ENCODE data around the gene CMIP. TPM values are rescaled to one million over a fixed set of nuclear protein-coding genes. Genes with fewer than 3 reads are reported as not detected.

Gene CMIP
- total RNA-seq, 1 experiment from 2014 or later: 53.6 TPM

GRCh38 chr16:81445143-81445961, 744 bp downstream of the CMIP start:
- Mint-ChIP-seq H3K36me3 (ENCODE audit: insufficient read depth, unreplicated experiment) (peaks cover 4% of the 10 kb centered on the region), H3K9me3 (ENCODE audit: unreplicated experiment) (no peaks in the 10 kb centered on the region), H3K27me3 (ENCODE audit: insufficient read depth, unreplicated experiment) (no peaks in the 10 kb centered on the region), H3K4me3 (ENCODE audit: unreplicated experiment) (peak overlapping the region; percentile 99), H3K4me1 (ENCODE audit: insufficient read depth, unreplicated experiment) (peaks cover 29% of the 10 kb centered on the region), H3K27ac (ENCODE audit: low read depth, unreplicated experiment) (peak overlapping the region; percentile 93)
- POLR2A ChIA-PET: interaction anchor here (1.2 to 4.6 kb wide), 10 partner anchors 39 to 180 kb away, joined by 3 to 60 read pairs (median 14); no protein-coding TSS in a partner anchor
- peak; percentile 30 for DNase-seq (ENCODE audit: unreplicated experiment)
- no peak for TF ChIP-seq CTCF (IDR thresholded peaks at IDR 0.05; ENCODE audit: unreplicated experiment)
- CTCF ChIA-PET: interaction anchor here (0.8 to 1.1 kb wide), 2 partner anchors 49 to 96 kb away, joined by 3 to 5 read pairs; no protein-coding TSS in a partner anchor
- intact Hi-C loops (cut with micrococcal nuclease): loop anchor here (5.0 kb wide), 1 partner anchor 157 kb away; no protein-coding TSS in a partner anchor
- BruUV-seq (replicated peaks): no TSS peak

GRCh38 chr16:81445966-81446906, 1.6 kb downstream of the CMIP start:
- ChIA-PET POLR2A (interaction anchor here (0.5 to 4.6 kb wide), 19 partner anchors 12 to 368 kb away, joined by 3 to 60 read pairs (median 5); no protein-coding TSS in a partner anchor), CTCF (interaction anchor here (0.8 to 1.2 kb wide), 5 partner anchors 46 to 95 kb away, joined by 3 to 5 read pairs (median 4); no protein-coding TSS in a partner anchor)
- BruUV-seq (replicated peaks): TSS peak; percentile 59
- DNase-seq (ENCODE audit: unreplicated experiment): peak; percentile 51
- peak overlapping the region; percentile 99 for H3K4me3 Mint-ChIP-seq (ENCODE audit: unreplicated experiment)
- H3K4me1 Mint-ChIP-seq (ENCODE audit: insufficient read depth, unreplicated experiment): peaks cover 29% of the 10 kb centered on the region
- no peak for TF ChIP-seq CTCF (IDR thresholded peaks at IDR 0.05; ENCODE audit: unreplicated experiment)
- peaks cover 4% of the 10 kb centered on the region for H3K36me3 Mint-ChIP-seq (ENCODE audit: insufficient read depth, unreplicated experiment)
- intact Hi-C loops (cut with micrococcal nuclease): loop anchor here (1.0 to 5.0 kb wide), 5 partner anchors 39 to 156 kb away; no protein-coding TSS in a partner anchor
- H3K9me3 Mint-ChIP-seq (ENCODE audit: unreplicated experiment): no peaks in the 10 kb centered on the region
- peak overlapping the region; percentile 93 for H3K27ac Mint-ChIP-seq (ENCODE audit: low read depth, unreplicated experiment)
- H3K27me3 Mint-ChIP-seq (ENCODE audit: insufficient read depth, unreplicated experiment): no peaks in the 10 kb centered on the region

GRCh38 chr16:81446907-81447268, 2.3 kb downstream of the CMIP start:
- Mint-ChIP-seq H3K27me3 (ENCODE audit: insufficient read depth, unreplicated experiment) (no peaks in the 10 kb centered on the region), H3K4me1 (ENCODE audit: insufficient read depth, unreplicated experiment) (peaks cover 33% of the 10 kb centered on the region), H3K9me3 (ENCODE audit: unreplicated experiment) (no peaks in the 10 kb centered on the region), H3K4me3 (ENCODE audit: unreplicated experiment) (peak overlapping the region; percentile 99), H3K27ac (ENCODE audit: low read depth, unreplicated experiment) (peak overlapping the region; percentile 93), H3K36me3 (ENCODE audit: insufficient read depth, unreplicated experiment) (peaks cover 4% of the 10 kb centered on the region)
- ChIA-PET POLR2A (interaction anchor here (0.7 to 4.6 kb wide), 17 partner anchors 13 to 369 kb away, joined by 3 to 60 read pairs (median 5); no protein-coding TSS in a partner anchor), CTCF (interaction anchor here (0.7 to 1.2 kb wide), 5 partner anchors 47 to 175 kb away, joined by 3 to 5 read pairs (median 3); no protein-coding TSS in a partner anchor)
- peak; percentile 45 for DNase-seq (ENCODE audit: unreplicated experiment)
- intact Hi-C loops (cut with micrococcal nuclease): loop anchor here (1.0 to 5.0 kb wide), 6 partner anchors 40 to 276 kb away; no protein-coding TSS in a partner anchor
- BruUV-seq (replicated peaks): no TSS peak
- TF ChIP-seq CTCF (IDR thresholded peaks at IDR 0.05; ENCODE audit: unreplicated experiment): no peak
